Urinary bladder (tissue), 4 donors: ENCODE results near the gene IRAK4. TPM values are rescaled to one million over a fixed set of nuclear protein-coding genes. Genes with fewer than 3 reads are reported as not detected.

ENCODE experiments used
- DNase-seq: peaks from one replicate; pipeline ENCODE4 v3.0.0-alpha.2; 2015; ENCODE audit errors: extremely low spot score
- H3K27ac ChIP-seq: one replicate; pipeline ENCODE4 v1.5.1; 2013; ENCODE audit warnings: low read depth, mild to moderate bottlenecking, moderate library complexity
- H3K36me3 ChIP-seq: one replicate; pipeline ENCODE4 v1.6.1; 2013; ENCODE audit warnings: mild to moderate bottlenecking, moderate library complexity; ENCODE audit not compliant: insufficient read depth
- H3K4me1 ChIP-seq: one replicate; pipeline ENCODE4 v1.6.1; 2013; ENCODE audit warnings: mild to moderate bottlenecking, moderate library complexity; ENCODE audit not compliant: insufficient read depth
- H3K4me3 ChIP-seq: one replicate; pipeline ENCODE4 v1.5.1; 2013; ENCODE audit warnings: low read depth, low read length
- WGBS: extraction: QIAGEN DNeasy Blood & Tissue Kit; methylation state at CpG from one replicate; pipeline ENCODE4 v1.1.7; 2013; 5-methylcytosine and 5-hydroxymethylcytosine counted together
- polyA plus RNA-seq: library from polyadenylated mRNA; stranded (reverse); fragments of 200-250 nt; gene quantifications from one replicate; pipeline ENCODE4 v1.2.3, GENCODE V29; 2013
- total RNA-seq: library from RNA; depleted of rRNA; stranded (reverse); fragments of >200 nt; gene quantifications from one replicate; pipeline ENCODE4 v1.2.3, GENCODE V29; 2014
- donor health status: healthy with polysubstance abuse.
- donor health status: healthy.

Gene IRAK4
- total and polyA plus RNA-seq, 2 donors = 14.0 to 33.1 TPM

GRCh38 chr12:43797561-43798217, 38.9 kb downstream of the IRAK4 start:
- no peak overlapping the region for H3K4me3 ChIP-seq
- DNase-seq = no peak
- WGBS = 77% methylated on average over 4 of the region's 4 CpGs
- H3K36me3 ChIP-seq = no peaks in the 10 kb centered on the region
- H3K27ac ChIP-seq = no peak overlapping the region
- H3K4me1 ChIP-seq = no peaks in the 10 kb centered on the region

- peak overlapping the region; percentile 80 for H3K4me3 ChIP-seq
- no peaks in the 10 kb centered on the region for H3K36me3 ChIP-seq
- no peaks in the 10 kb centered on the region for H3K4me1 ChIP-seq
- peak overlapping the region; percentile 100 for H3K27ac ChIP-seq
- 6% methylated on average over 20 of the region's 20 CpGs for WGBS
- no peak for DNase-seq
These were observed 46.6 kb downstream of the IRAK4 start for GRCh38 chr12:43805149-43805859.

- WGBS = under 1% methylated on average over 89 of the region's 89 CpGs
- Histone ChIP-seq H3K4me1 (no peaks in the 10 kb centered on the region), H3K36me3 (no peaks in the 10 kb centered on the region), H3K27ac (peak within 1 kb of the TSS; percentile 100), H3K4me3 (peak within 1 kb of the TSS; percentile 80)
- DNase-seq = peak; percentile 64
These were observed 47.3 kb downstream of the IRAK4 start, which contains the start of gene TWF1 for GRCh38 chr12:43805860-43806736. TWF1 (minus strand) TSS chr12:43806317; CDS start chr12:43806245, 72 bp downstream.

GRCh38 chr12:43806737-43807072, 48.0 kb downstream of the IRAK4 start:
- Histone ChIP-seq H3K36me3 (no peaks in the 10 kb centered on the region), H3K4me3 (peak overlapping the region; percentile 80), H3K27ac (peak overlapping the region; percentile 100), H3K4me1 (no peaks in the 10 kb centered on the region)
- WGBS = 2% methylated on average over 3 of the region's 3 CpGs
- no peak for DNase-seq

- Histone ChIP-seq H3K27ac (no peak overlapping the region), H3K4me1 (no peaks in the 10 kb centered on the region), H3K36me3 (no peaks in the 10 kb centered on the region), H3K4me3 (no peak overlapping the region)
- no peak for DNase-seq
- WGBS = 73% methylated on average over 3 of the region's 3 CpGs
These were observed 48.6 kb downstream of the IRAK4 start for GRCh38 chr12:43807386-43807785.

GRCh38 chr12:43812057-43812456, 53.3 kb downstream of the IRAK4 start:
- Histone ChIP-seq H3K27ac (no peak overlapping the region), H3K36me3 (no peaks in the 10 kb centered on the region), H3K4me3 (no peak overlapping the region), H3K4me1 (no peaks in the 10 kb centered on the region)
- DNase-seq = peak; percentile 15
- WGBS = 86% methylated on average over 2 of the region's 2 CpGs

- 96% methylated on average over 4 of the region's 4 CpGs for whole genome bisulfite sequencing
- Histone ChIP-seq H3K4me3 (no peak overlapping the region), H3K4me1 (no peaks in the 10 kb centered on the region), H3K36me3 (no peaks in the 10 kb centered on the region), H3K27ac (no peak overlapping the region)
- DNase-seq = no peak
These were observed 54.2 kb downstream of the IRAK4 start for GRCh38 chr12:43812926-43813325.

GRCh38 chr12:43815416-43815815, 56.7 kb downstream of the IRAK4 start:
- Histone ChIP-seq H3K4me3 (no peak overlapping the region), H3K27ac (no peak overlapping the region), H3K4me1 (no peaks in the 10 kb centered on the region), H3K36me3 (no peaks in the 10 kb centered on the region)
- WGBS = 55% methylated on average over 3 of the region's 3 CpGs
- no peak for DNase-seq

GRCh38 chr12:43816168-43816567, 57.4 kb downstream of the IRAK4 start:
- H3K36me3 ChIP-seq = no peaks in the 10 kb centered on the region
- H3K4me3 ChIP-seq = no peak overlapping the region
- DNase-seq = no peak
- H3K4me1 ChIP-seq = no peaks in the 10 kb centered on the region
- WGBS = 71% methylated on average over 3 of the region's 3 CpGs
- no peak overlapping the region for H3K27ac ChIP-seq

GRCh38 chr12:43824207-43824775, 65.5 kb downstream of the IRAK4 start:
- DNase-seq = no peak
- WGBS = 90% methylated on average over 8 of the region's 8 CpGs
- H3K4me3 ChIP-seq = no peak overlapping the region
- no peaks in the 10 kb centered on the region for H3K4me1 ChIP-seq
- H3K27ac ChIP-seq = no peak overlapping the region
- no peaks in the 10 kb centered on the region for H3K36me3 ChIP-seq

- Histone ChIP-seq H3K36me3 (no peaks in the 10 kb centered on the region), H3K27ac (no peak overlapping the region), H3K4me3 (no peak overlapping the region), H3K4me1 (no peaks in the 10 kb centered on the region)
- no peak for DNase-seq
- WGBS = 84% methylated on average over 3 of the region's 3 CpGs
These were observed 67.9 kb downstream of the IRAK4 start for GRCh38 chr12:43826681-43827080.

- no peak overlapping the region for H3K27ac ChIP-seq
- no peaks in the 10 kb centered on the region for H3K36me3 ChIP-seq
- H3K4me1 ChIP-seq = no peaks in the 10 kb centered on the region
- no peak overlapping the region for H3K4me3 ChIP-seq
- no peak for DNase-seq
- 84% methylated on average over 1 of the region's 1 CpG for WGBS
These were observed 68.3 kb downstream of the IRAK4 start for GRCh38 chr12:43827093-43827492.

GRCh38 chr12:43832463-43833168, 73.9 kb downstream of the IRAK4 start:
- WGBS = 80% methylated on average over 4 of the region's 4 CpGs
- H3K36me3 ChIP-seq = no peaks in the 10 kb centered on the region
- H3K27ac ChIP-seq = no peak overlapping the region
- DNase-seq = no peak
- no peaks in the 10 kb centered on the region for H3K4me1 ChIP-seq
- no peak overlapping the region for H3K4me3 ChIP-seq
